HUES64 (cell line): ENCODE results near the gene GPR171.

Source experiments
- H3K27ac ChIP-seq: 2 replicates; pipeline ENCODE4 v1.7.0; 2013; ENCODE audit warnings: low read depth, low read length, inconsistent platforms
- H3K27me3 ChIP-seq: 2 replicates; pipeline ENCODE4 v1.6.1; 2013; ENCODE audit warnings: mild to moderate bottlenecking, low read length; ENCODE audit not compliant: insufficient read depth
- H3K36me3 ChIP-seq: 2 replicates; pipeline ENCODE4 v1.6.1; 2013; ENCODE audit warnings: mild to moderate bottlenecking, low read length; ENCODE audit not compliant: insufficient read depth
- H3K4me1 ChIP-seq: 2 replicates; pipeline ENCODE4 v1.6.1; 2013; ENCODE audit warnings: mild to moderate bottlenecking, low read length, moderate library complexity; ENCODE audit not compliant: insufficient read depth
- H3K4me3 ChIP-seq: 2 replicates; pipeline ENCODE4 v1.5.1; 2013; ENCODE audit warnings: mild to moderate bottlenecking, low read length, moderate library complexity
- H3K9ac ChIP-seq: 2 replicates; pipeline ENCODE4 v1.6.1; 2013; ENCODE audit warnings: mild to moderate bottlenecking, low read depth, low read length
- H3K9me3 ChIP-seq: 2 replicates; pipeline ENCODE4 v1.6.1; 2013; ENCODE audit warnings: low read depth, low read length; ENCODE audit not compliant: insufficient read depth
- WGBS: fragments of 150-250, 120-280 bp; methylation state at CpG from one replicate; pipeline ENCODE4 v1.1.7; 2013; ENCODE audit warnings: missing lambda C conversion rate; 5-methylcytosine and 5-hydroxymethylcytosine counted together

GPR171 gene

DNA sequence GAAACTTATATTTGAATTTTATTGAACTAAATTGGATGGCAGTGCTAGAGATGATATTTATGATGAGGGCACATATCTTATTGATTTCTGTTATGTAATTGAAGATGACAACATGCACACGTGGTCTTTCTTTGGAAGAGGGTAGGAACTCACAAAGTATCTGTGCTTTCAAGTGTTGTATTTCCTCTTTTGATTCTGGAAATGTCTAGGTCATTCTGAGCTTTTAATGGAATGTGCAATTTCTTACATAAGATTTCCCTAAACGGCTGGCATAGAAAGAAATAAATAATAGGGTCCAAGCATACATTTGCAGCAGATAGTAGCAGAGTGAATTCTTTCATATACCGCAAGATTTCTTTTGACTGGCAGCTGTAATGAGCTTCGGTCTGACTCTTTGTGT lies 10.1 kb upstream of the GPR171 start:
- Histone ChIP-seq H3K27me3 (no peaks in the 10 kb centered on the region), H3K27ac (no peak overlapping the region), H3K36me3 (no peaks in the 10 kb centered on the region), H3K4me3 (no peak overlapping the region), H3K9ac (no peak overlapping the region), H3K4me1 (peaks cover 12% of the 10 kb centered on the region), H3K9me3 (no peaks in the 10 kb centered on the region)
- WGBS = 94% methylated on average over 4 of the region's 4 CpGs

DNA sequence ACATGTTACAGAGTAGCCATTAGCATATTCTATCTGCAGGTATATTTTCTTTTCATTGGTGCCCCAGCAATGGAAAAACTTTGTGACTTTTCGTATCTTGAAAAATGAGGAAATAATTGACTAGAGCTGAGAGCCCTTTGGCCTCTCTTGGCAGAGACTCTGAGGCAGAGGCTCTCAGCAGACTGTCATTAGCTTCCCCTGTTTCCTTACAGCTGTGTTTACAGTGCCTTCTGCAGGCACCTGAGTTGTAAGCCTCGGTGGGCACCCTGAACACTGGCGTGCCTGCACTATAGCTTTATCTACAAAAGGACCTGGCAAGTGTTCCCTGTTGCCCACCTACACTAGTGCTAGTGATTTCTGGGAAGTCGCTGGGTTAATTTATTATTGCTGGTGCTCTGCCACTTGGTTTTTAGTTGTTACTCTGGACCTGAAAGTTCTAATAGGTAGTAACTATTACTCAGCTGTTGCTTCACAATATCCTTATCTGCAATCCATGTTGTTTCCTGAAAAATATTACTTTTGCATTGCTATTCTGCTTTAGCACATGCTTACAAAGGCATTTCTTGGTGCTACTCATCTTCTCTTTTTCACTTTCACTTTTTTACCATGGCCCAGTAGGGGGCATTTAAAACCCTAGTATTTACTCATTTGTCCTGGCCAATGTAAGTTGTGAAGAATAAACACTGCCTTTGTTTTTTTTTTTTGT lies 7.8 kb upstream of the GPR171 start:
- WGBS = 93% methylated on average over 4 of the region's 4 CpGs

DNA sequence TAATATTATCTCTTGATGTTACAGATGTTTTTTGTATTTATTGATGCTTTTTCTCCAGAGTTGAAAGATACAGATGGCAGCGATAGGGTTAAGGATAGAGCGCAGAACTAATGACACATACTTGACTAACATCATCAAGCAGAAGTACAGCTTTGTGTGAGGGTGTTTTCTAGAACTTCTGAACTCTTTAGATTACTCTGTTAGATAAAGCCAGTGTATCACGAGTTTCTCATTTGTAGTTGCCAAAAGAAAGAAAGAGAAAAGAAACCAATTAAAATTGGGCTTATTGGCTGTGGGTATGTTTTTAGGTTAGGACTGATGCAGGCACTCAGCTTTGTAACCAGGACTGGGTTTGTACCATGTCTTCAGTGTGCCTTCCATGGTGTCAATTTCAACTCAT lies 6.6 kb upstream of the GPR171 start:
- Histone ChIP-seq H3K36me3 (no peaks in the 10 kb centered on the region), H3K4me1 (peaks cover 8% of the 10 kb centered on the region), H3K4me3 (no peak overlapping the region), H3K9ac (no peak overlapping the region), H3K27me3 (no peaks in the 10 kb centered on the region), H3K9me3 (no peaks in the 10 kb centered on the region), H3K27ac (no peak overlapping the region)
- WGBS = 100% methylated on average over 1 of the region's 3 CpGs

More for the DNA sequence above, 7.8 kb upstream of the GPR171 start:
- Histone ChIP-seq H3K27me3 (no peaks in the 10 kb centered on the region), H3K36me3 (no peaks in the 10 kb centered on the region), H3K9ac (no peak overlapping the region), H3K27ac (no peak overlapping the region), H3K4me1 (peaks cover 12% of the 10 kb centered on the region), H3K4me3 (no peak overlapping the region), H3K9me3 (no peaks in the 10 kb centered on the region)

DNA sequence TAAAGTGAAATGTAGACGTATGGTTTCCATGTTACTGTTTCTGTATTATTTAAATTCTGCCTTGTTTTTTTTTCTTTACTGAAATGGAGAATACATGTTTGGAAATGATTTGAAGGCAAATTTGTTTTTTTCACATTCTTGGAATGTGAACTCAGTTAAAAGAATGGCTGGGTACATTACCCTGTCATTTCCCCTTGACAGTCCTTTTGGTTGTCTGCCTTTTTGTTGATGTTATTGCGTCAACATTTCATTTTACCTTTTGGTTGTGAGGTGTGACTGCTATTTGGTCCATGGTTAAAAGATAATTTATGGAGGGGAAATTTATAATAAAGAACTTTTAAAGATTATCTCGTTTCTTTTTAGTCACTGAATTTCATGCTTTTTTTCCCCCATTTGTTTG lies 3.2 kb upstream of the GPR171 start:
- H3K4me1 ChIP-seq = peaks cover 5% of the 10 kb centered on the region
- H3K4me3 ChIP-seq = no peak overlapping the region
- H3K27ac ChIP-seq = no peak overlapping the region
- no peaks in the 10 kb centered on the region for H3K36me3 ChIP-seq
- H3K9me3 ChIP-seq = no peaks in the 10 kb centered on the region
- H3K27me3 ChIP-seq = no peaks in the 10 kb centered on the region
- no peak overlapping the region for H3K9ac ChIP-seq
- WGBS = 90% methylated on average over 2 of the region's 3 CpGs

DNA sequence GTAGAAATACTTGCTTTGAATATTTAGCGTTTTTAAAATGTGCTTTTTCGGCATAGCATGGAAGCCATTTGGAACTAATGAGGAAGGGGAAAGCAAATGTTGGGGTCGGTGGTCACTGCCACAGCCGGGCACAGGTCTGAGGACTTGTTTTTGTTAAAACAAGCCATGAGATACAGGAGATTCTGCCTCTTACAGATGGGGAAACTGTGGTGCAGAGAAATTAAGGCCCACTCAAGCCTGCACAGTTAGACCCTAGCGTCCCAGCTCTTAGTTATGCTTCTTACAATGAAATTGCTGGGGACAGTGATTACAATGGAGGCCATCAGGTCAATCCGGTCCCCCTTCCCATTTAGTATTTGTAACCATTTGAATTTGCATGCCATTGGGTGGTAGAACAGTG lies 2.5 kb upstream of the GPR171 start:
- Histone ChIP-seq H3K27ac (no peak overlapping the region), H3K9ac (no peak overlapping the region), H3K4me3 (no peak overlapping the region), H3K4me1 (no peaks in the 10 kb centered on the region), H3K27me3 (no peaks in the 10 kb centered on the region), H3K9me3 (no peaks in the 10 kb centered on the region), H3K36me3 (no peaks in the 10 kb centered on the region)
- WGBS = 92% methylated on average over 6 of the region's 6 CpGs

DNA sequence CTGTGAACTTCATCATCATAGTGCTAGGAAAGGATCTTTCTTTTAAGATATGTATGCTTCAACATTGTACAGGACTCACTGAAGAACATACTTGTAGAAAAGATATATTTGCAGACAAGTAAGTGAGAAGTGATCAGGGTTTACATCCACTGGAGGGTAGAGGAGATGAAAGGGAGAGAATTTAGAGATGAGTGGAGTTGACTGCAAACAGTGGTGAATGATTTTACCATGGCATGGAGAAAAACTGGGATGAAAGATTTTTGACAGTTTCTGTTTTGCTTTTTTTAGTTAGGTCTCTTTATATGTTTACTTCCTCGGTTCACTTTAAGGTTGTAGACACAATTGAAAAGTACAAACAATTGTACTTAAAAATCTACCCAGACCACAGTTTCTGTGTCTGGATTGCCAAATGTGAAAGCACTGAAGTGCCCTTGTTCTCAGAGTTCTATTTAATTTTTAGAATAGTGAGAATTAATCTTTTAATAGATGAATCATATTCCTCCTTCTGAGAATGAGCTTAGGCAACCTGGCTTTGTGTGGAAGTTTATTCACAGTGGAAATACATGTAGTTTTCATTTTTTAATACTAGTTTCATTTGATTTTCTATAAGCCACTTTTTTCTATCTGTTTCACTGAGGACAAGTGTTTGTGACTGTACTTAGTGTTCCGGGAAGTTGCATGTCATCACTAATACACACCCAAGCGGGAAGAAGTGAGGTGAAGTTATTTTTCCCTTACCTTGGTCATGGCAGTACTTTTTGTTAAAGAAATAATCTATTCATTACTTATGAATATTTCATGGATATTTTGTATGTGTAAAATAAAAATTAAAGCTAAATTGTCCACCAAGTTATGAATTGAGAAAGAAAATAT lies 1.8 kb upstream of the GPR171 start:
- WGBS = 100% methylated on average over 1 of the region's 3 CpGs

DNA sequence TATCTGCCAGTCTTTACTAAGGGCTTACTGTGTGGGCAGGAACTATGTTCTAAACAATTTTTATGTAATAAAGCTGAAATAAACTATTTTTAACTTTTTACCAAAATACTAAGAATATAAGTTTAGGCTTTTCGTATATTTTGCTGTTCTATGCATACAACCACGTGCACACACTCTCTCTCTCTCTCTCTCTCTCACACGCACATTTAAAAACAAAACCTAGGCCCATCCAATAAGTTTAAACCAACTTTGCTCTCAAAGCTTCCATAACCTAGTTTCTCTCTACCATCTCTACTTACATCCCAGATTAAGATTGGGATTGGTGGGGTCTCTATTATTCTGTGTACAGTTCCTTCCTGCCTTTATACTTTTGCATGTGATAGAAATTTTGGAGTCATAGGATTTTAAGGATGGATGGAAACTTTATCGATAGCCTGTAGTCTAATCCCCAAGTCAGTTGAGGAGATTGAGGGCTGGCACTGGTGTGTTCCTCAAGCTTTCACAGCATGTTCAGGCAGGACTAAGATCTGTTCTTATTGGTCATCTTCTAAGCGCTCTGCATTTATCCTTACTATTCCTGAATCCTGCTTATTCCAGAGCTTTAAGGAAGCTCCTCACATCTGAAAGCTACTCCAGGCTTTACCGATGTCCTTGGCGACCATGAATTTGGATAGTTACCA lies 1.8 kb downstream of the GPR171 start:
- H3K4me3 ChIP-seq = no peak overlapping the region
- no peak overlapping the region for H3K27ac ChIP-seq
- no peaks in the 10 kb centered on the region for H3K9me3 ChIP-seq
- no peak overlapping the region for H3K9ac ChIP-seq
- no peaks in the 10 kb centered on the region; the same call in 1 of the 2 replicates for H3K36me3 ChIP-seq
- H3K4me1 ChIP-seq = no peaks in the 10 kb centered on the region
- H3K27me3 ChIP-seq = no peaks in the 10 kb centered on the region
- 96% methylated on average over 7 of the region's 7 CpGs for WGBS

More for the DNA sequence above, 1.8 kb upstream of the GPR171 start:
- no peak overlapping the region for H3K9ac ChIP-seq
- H3K27me3 ChIP-seq = no peaks in the 10 kb centered on the region
- no peaks in the 10 kb centered on the region for H3K4me1 ChIP-seq
- H3K36me3 ChIP-seq = no peaks in the 10 kb centered on the region
- H3K9me3 ChIP-seq = no peaks in the 10 kb centered on the region
- no peak overlapping the region for H3K4me3 ChIP-seq
- no peak overlapping the region for H3K27ac ChIP-seq

DNA sequence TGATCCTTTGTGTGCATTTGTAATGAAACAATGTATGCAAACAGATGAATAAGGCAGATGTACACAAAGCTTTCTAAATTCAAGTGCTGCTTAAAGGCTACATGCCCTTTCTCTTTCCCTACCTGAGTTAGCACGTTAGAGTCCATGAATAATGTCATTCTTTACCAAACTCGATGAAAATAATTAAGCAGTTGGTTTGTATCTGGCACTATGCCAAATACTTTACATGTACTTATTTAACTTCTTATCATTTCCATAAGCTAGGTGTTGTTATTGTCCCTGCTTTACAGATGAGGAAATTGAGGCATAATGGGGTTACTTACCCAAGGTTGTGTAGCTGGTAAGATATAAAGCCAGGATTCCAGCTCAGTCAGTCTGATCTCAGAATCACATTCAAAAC lies 2.4 kb downstream of the GPR171 start:
- Histone ChIP-seq H3K4me3 (no peak overlapping the region), H3K4me1 (no peaks in the 10 kb centered on the region), H3K27ac (no peak overlapping the region), H3K27me3 (no peaks in the 10 kb centered on the region), H3K36me3 (no peaks in the 10 kb centered on the region; the same call in 1 of the 2 replicates), H3K9me3 (no peaks in the 10 kb centered on the region), H3K9ac (no peak overlapping the region)
- WGBS = 92% methylated on average over 2 of the region's 2 CpGs

DNA sequence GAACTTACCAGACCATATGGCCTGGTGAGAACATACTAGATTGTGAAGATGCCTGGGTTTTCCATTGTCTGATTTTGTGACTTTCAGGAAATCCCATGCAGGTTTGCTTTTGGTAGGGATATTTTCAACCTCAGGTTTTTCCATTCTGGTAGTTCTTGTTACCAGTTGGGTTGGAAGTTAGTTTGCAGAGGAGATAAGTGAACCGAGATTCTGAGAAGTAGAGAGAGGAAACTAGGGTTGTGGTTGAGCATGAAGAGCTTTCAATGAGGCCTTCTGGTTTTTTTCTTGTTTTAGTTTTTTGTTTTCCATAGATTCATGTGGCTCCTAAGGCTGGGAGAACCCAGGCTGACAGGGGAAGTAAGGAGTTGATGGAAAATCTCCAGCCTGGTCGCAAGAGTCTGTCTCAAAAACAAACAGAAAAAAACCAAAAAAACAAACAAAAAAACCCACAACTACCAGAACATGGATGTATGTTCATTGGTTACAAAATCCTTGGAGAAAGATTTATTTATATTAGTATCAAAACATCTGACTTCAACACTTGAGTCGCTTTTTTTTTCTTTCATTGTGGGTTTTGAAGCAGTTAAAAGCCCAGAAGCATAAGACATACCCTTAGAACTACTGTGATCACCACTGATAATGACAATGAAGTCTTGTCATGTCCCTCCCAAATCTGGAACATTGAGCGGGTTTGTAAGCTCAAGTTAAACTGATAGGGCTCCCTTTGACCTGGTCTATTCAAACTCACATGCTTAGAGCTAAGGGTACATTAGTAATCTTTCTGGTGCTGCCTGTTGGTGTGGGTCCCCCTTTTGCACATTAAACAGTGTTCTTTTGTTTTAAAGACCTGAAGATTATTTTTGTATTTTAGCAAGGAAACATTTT lies 3.2 kb downstream of the GPR171 start:
- no peaks in the 10 kb centered on the region; the same call in 1 of the 2 replicates for H3K36me3 ChIP-seq
- no peak overlapping the region for H3K4me3 ChIP-seq
- 95% methylated on average over 3 of the region's 4 CpGs for WGBS
- H3K9me3 ChIP-seq = no peaks in the 10 kb centered on the region
- no peak overlapping the region for H3K27ac ChIP-seq
- no peak overlapping the region for H3K9ac ChIP-seq
- no peaks in the 10 kb centered on the region for H3K27me3 ChIP-seq
- H3K4me1 ChIP-seq = no peaks in the 10 kb centered on the region

DNA sequence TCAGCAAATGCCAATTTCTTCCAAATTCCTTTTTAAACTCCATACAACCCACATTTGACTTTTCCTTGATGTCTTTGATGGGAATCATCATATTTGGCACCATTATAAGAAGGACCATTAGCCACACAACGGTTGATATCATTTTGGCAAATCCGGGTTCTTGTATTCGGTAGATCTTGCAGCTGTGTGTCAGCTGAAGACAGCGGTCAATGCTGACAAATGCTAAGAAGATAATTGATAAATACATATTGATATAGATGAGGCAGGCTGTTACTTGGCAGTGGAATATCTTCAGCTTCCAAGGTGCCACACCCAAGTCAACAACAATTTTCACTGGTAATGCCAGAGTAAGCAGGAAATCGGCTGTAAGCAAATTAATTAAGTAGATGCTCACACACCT lies 4.2 kb downstream of the GPR171 start:
- Histone ChIP-seq H3K9ac (no peak overlapping the region), H3K4me1 (no peaks in the 10 kb centered on the region), H3K9me3 (no peaks in the 10 kb centered on the region), H3K4me3 (no peak overlapping the region), H3K36me3 (no peaks in the 10 kb centered on the region; the same call in 1 of the 2 replicates), H3K27me3 (no peaks in the 10 kb centered on the region), H3K27ac (no peak overlapping the region)
- WGBS = 98% methylated on average over 5 of the region's 5 CpGs
